ENCODE data around the gene ATG2B. TPM values are rescaled to one million over a fixed set of nuclear protein-coding genes. Genes with fewer than 3 reads are reported as not detected.

The ATG2B gene
- total and polyA plus RNA-seq, 2 donors (not counting 1 experiment from before 2014, with no cell fraction given) = 15.0 to 30.9 TPM

- no peak overlapping the region for H3K27ac ChIP-seq (ENCODE audit: insufficient read depth, low read length)
- H4K20me1 ChIP-seq (ENCODE audit: control insufficient read depth, extremely low read depth, insufficient read depth, low read length) = no peaks in the 10 kb centered on the region
- peaks cover 2% of the 10 kb centered on the region for H3K36me3 ChIP-seq (ENCODE audit: control insufficient read depth, insufficient read depth, low read length)
- H3K4me2 ChIP-seq (ENCODE audit: extremely low read depth, insufficient read depth, low read length) = no peak overlapping the region
- no peak for DNase-seq (ENCODE audit: low read depth in 2 of 2)
- H3K79me2 ChIP-seq (ENCODE audit: control insufficient read depth, insufficient read depth, low read length) = no peaks in the 10 kb centered on the region
- H3K27me3 ChIP-seq (ENCODE audit: control insufficient read depth, insufficient read depth, low read length) = no peaks in the 10 kb centered on the region
- H3K4me3 ChIP-seq (replicated peaks in 1 of 4; ENCODE audit: control extremely low read depth in 1 of 4, insufficient read depth in 1 of 4, low read depth in 3 of 4, low read length in 4 of 4) = no peak overlapping the region
- H3K4me1 ChIP-seq (ENCODE audit: control insufficient read depth, extremely low read depth, insufficient read depth, low read length) = peaks cover 10% of the 10 kb centered on the region
- TF ChIP-seq CTCF (conservative IDR thresholded peaks at IDR 0.05 in 1 of 2, IDR thresholded peaks at IDR 0.05 in 1 of 2; ENCODE audit: low read depth in 1 of 2, low read length in 2 of 2) (no peak), EZH2 (IDR thresholded peaks at IDR 0.05; ENCODE audit: low read length, missing control alignments) (no peak)
- H2AFZ ChIP-seq (ENCODE audit: low read length) = no peak overlapping the region
- no peaks in the 10 kb centered on the region for H3K9me3 ChIP-seq (ENCODE audit: control insufficient read depth, insufficient read depth, low read depth, low read length)
- no peak overlapping the region for H3K9ac ChIP-seq (ENCODE audit: insufficient read depth, low read length)
Measured at GRCh38 chr14:96242126-96242525, 121.0 kb downstream of the ATG2B start.

GRCh38 chr14:96240641-96241040, 122.5 kb downstream of the ATG2B start:
- Histone ChIP-seq H3K36me3 (ENCODE audit: control insufficient read depth, insufficient read depth, low read length) (peaks cover 2% of the 10 kb centered on the region), H3K9me3 (ENCODE audit: control insufficient read depth, insufficient read depth, low read depth, low read length) (no peaks in the 10 kb centered on the region), H4K20me1 (ENCODE audit: control insufficient read depth, extremely low read depth, insufficient read depth, low read length) (no peaks in the 10 kb centered on the region), H3K4me2 (ENCODE audit: extremely low read depth, insufficient read depth, low read length) (no peak overlapping the region), H3K4me3 (replicated peaks in 1 of 4; ENCODE audit: control extremely low read depth in 1 of 4, insufficient read depth in 1 of 4, low read depth in 3 of 4, low read length in 4 of 4) (no peak overlapping the region), H3K79me2 (ENCODE audit: control insufficient read depth, insufficient read depth, low read length) (no peaks in the 10 kb centered on the region), H3K4me1 (ENCODE audit: control insufficient read depth, extremely low read depth, insufficient read depth, low read length) (no peaks in the 10 kb centered on the region), H2AFZ (ENCODE audit: low read length) (no peak overlapping the region), H3K27ac (ENCODE audit: insufficient read depth, low read length) (no peak overlapping the region), H3K9ac (ENCODE audit: insufficient read depth, low read length) (no peak overlapping the region), H3K27me3 (ENCODE audit: control insufficient read depth, insufficient read depth, low read length) (no peaks in the 10 kb centered on the region)
- no peak for TF ChIP-seq CTCF (conservative IDR thresholded peaks at IDR 0.05 in 1 of 2, IDR thresholded peaks at IDR 0.05 in 1 of 2; ENCODE audit: low read depth in 1 of 2, low read length in 2 of 2)
- TF ChIP-seq EZH2 (IDR thresholded peaks at IDR 0.05; ENCODE audit: low read length, missing control alignments) = no peak
- DNase-seq (ENCODE audit: low read depth in 2 of 2) = no peak

DNA sequence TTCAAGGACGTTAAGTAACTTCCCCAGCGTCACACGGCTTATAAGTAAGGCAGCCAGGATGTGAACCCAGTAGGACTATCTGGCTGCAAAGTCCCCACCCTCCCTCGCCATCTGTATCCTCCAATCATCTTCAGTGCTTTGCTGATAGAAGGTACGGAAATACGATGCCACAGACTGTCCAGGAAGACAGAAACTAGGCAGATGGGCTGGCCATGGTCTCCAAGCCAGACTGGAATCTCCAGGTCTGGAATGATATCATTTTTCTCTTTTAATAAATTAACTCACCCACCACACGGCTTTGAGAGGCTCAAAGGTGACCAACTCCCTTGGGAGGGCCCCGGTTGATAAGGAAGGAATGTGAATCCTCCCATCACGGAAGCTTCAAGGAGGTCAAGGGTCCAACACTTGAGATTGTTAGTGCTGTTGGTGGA, 123.4 kb downstream of the ATG2B start:
- Histone ChIP-seq H3K36me3 (ENCODE audit: control insufficient read depth, insufficient read depth, low read length) (peaks cover 2% of the 10 kb centered on the region), H3K79me2 (ENCODE audit: control insufficient read depth, insufficient read depth, low read length) (no peaks in the 10 kb centered on the region)
- DNase-seq (ENCODE audit: low read depth in 2 of 2) = no peak

More for the DNA sequence above, 123.4 kb downstream of the ATG2B start:
- no peaks in the 10 kb centered on the region for H3K4me1 ChIP-seq (ENCODE audit: control insufficient read depth, extremely low read depth, insufficient read depth, low read length)
- TF ChIP-seq EZH2 (IDR thresholded peaks at IDR 0.05; ENCODE audit: low read length, missing control alignments) (no peak), CTCF (conservative IDR thresholded peaks at IDR 0.05 in 1 of 2, IDR thresholded peaks at IDR 0.05 in 1 of 2; ENCODE audit: low read depth in 1 of 2, low read length in 2 of 2) (no peak)
- no peak overlapping the region for H3K4me2 ChIP-seq (ENCODE audit: extremely low read depth, insufficient read depth, low read length)
- H2AFZ ChIP-seq (ENCODE audit: low read length) = no peak overlapping the region
- no peak overlapping the region for H3K9ac ChIP-seq (ENCODE audit: insufficient read depth, low read length)
- H3K27ac ChIP-seq (ENCODE audit: insufficient read depth, low read length) = no peak overlapping the region
- H4K20me1 ChIP-seq (ENCODE audit: control insufficient read depth, extremely low read depth, insufficient read depth, low read length) = no peaks in the 10 kb centered on the region
- no peaks in the 10 kb centered on the region for H3K9me3 ChIP-seq (ENCODE audit: control insufficient read depth, insufficient read depth, low read depth, low read length)
- H3K27me3 ChIP-seq (ENCODE audit: control insufficient read depth, insufficient read depth, low read length) = no peaks in the 10 kb centered on the region
- no peak overlapping the region for H3K4me3 ChIP-seq (replicated peaks in 1 of 4; ENCODE audit: control extremely low read depth in 1 of 4, insufficient read depth in 1 of 4, low read depth in 3 of 4, low read length in 4 of 4)
